HG02623 (cell line): ENCODE data around the gene RBMS3.
"Not testable (repeated sequence)": the region's sequence is repeated elsewhere in the genome, so short reads cannot be mapped to it uniquely, and the experiment has no call there.

Experiments
- ATAC-seq: cut with Tn5 transposase; IDR thresholded peaks from one replicate; pipeline ENCODE4 v1.9.1; 2021; ENCODE audit warnings: moderate library complexity; ENCODE audit not compliant: unreplicated experiment

RBMS3 gene

GRCh38 chr3:29515451-29515850 lies 234.6 kb downstream of the RBMS3 start:
- no peak for ATAC-seq

- ATAC-seq = no peak
Measured at GRCh38 chr3:29516164-29516563, 235.3 kb downstream of the RBMS3 start.

GRCh38 chr3:29520764-29521163 lies 239.9 kb downstream of the RBMS3 start:
- no peak for ATAC-seq

- no peak for ATAC-seq
Measured at GRCh38 chr3:29521293-29521692, 240.4 kb downstream of the RBMS3 start.

- ATAC-seq = no peak
Measured at GRCh38 chr3:29521751-29522150, 240.9 kb downstream of the RBMS3 start.

- not testable (repeated sequence) for ATAC-seq
Measured at GRCh38 chr3:29524433-29524832, 243.6 kb downstream of the RBMS3 start.

GRCh38 chr3:29525254-29525881 lies 244.5 kb downstream of the RBMS3 start:
- no peak for ATAC-seq

- ATAC-seq = no peak
Measured at GRCh38 chr3:29527246-29527645, 246.4 kb downstream of the RBMS3 start.

GRCh38 chr3:29531644-29532043 lies 250.8 kb downstream of the RBMS3 start:
- ATAC-seq = no peak

GRCh38 chr3:29532473-29532872 lies 251.6 kb downstream of the RBMS3 start:
- no peak for ATAC-seq

GRCh38 chr3:29534006-29534405 lies 253.1 kb downstream of the RBMS3 start:
- ATAC-seq = no peak

- ATAC-seq = no peak
Measured at GRCh38 chr3:29536016-29536758, 255.3 kb downstream of the RBMS3 start.

GRCh38 chr3:29537889-29538609 lies 257.2 kb downstream of the RBMS3 start:
- ATAC-seq = no peak

GRCh38 chr3:29538610-29538958 lies 257.7 kb downstream of the RBMS3 start:
- ATAC-seq = no peak

GRCh38 chr3:29540544-29540943 lies 259.7 kb downstream of the RBMS3 start:
- no peak for ATAC-seq

- ATAC-seq = no peak
Measured at GRCh38 chr3:29544701-29545363, 264.0 kb downstream of the RBMS3 start.

GRCh38 chr3:29545615-29546014 lies 264.7 kb downstream of the RBMS3 start:
- ATAC-seq = no peak

- ATAC-seq = no peak
Measured at GRCh38 chr3:29552051-29552450, 271.2 kb downstream of the RBMS3 start.

GRCh38 chr3:29554566-29554965 lies 273.7 kb downstream of the RBMS3 start:
- no peak for ATAC-seq

GRCh38 chr3:29555590-29555989 lies 274.7 kb downstream of the RBMS3 start:
- ATAC-seq = no peak

- no peak for ATAC-seq
Measured at GRCh38 chr3:29557186-29557585, 276.3 kb downstream of the RBMS3 start.

GRCh38 chr3:29557825-29558224 lies 277.0 kb downstream of the RBMS3 start:
- no peak for ATAC-seq
